CD8-positive, alpha-beta memory T cell (primary cell): ENCODE data around the gene PRSS57. TPM values are rescaled to one million over a fixed set of nuclear protein-coding genes. Genes with fewer than 3 reads are reported as not detected.
"Not testable (repeated sequence)": the region's sequence is repeated elsewhere in the genome, so short reads cannot be mapped to it uniquely, and the experiment has no call there.

Experiments used
- CTCF ChIA-PET: fragments of 350-600 bp; sonication (Branson Sonifier 250); formaldehyde crosslinking; loops from one replicate; lab custom pipeline; 2021; ENCODE audit warnings: antibody characterized with exemption; lab: Charles Lee
- POLR2A ChIA-PET: fragments of 350-600 bp; sonication (Branson Sonifier 250); formaldehyde crosslinking; loops from one replicate; lab custom pipeline; 2021; ENCODE audit warnings: antibody characterized with exemption; lab: Charles Lee
- DNase-seq, 5 donors: peaks; one replicate each; pipeline versions ENCODE4 v3.0.0 to v3.0.0-alpha.2; 2020 to 2022; ENCODE audit warnings: mixed read lengths in 1 of 5
- H3K27ac ChIP-seq: one replicate; pipeline ENCODE4 v1.7.0; 2013; ENCODE audit warnings: low read depth, mild to moderate bottlenecking, low read length, moderate library complexity
- H3K27me3 ChIP-seq: 2 replicates; pipeline ENCODE4 v1.7.0; 2013; ENCODE audit warnings: low read length, mild to moderate bottlenecking; ENCODE audit not compliant: insufficient read depth, poor library complexity, severe bottlenecking
- H3K36me3 ChIP-seq: 2 replicates; pipeline ENCODE4 v1.7.0; 2013; ENCODE audit warnings: mild to moderate bottlenecking, low read length, moderate library complexity; ENCODE audit not compliant: insufficient read depth
- H3K4me1 ChIP-seq: 2 replicates; pipeline ENCODE4 v1.7.0; 2013; ENCODE audit warnings: mild to moderate bottlenecking, low read length, moderate library complexity; ENCODE audit not compliant: insufficient read depth
- H3K4me3 ChIP-seq: 2 replicates; pipeline ENCODE4 v1.7.0; 2013; ENCODE audit warnings: mild to moderate bottlenecking, low read length
- H3K9me3 ChIP-seq: 2 replicates; pipeline ENCODE4 v1.7.0; 2013; ENCODE audit warnings: mild to moderate bottlenecking, low read length
- H3K27ac Mint-ChIP-seq, 8 donors: one replicate each; pipeline ENCODE4 v1.8.0; 2020 to 2021; ENCODE audit warnings: mixed read lengths in 8 of 8, mild to moderate bottlenecking in 6 of 8, inconsistent platforms in 3 of 8, moderate library complexity in 3 of 8
- H3K27me3 Mint-ChIP-seq, 2 donors: one replicate each; pipeline ENCODE4 v1.8.0; 2020 to 2021; ENCODE audit warnings: mixed read lengths in 2 of 2, mild to moderate bottlenecking in 1 of 2, moderate library complexity in 1 of 2
- H3K36me3 Mint-ChIP-seq, 3 donors: one replicate each; pipeline ENCODE4 v1.8.0; 2020 to 2021; ENCODE audit warnings: mixed read lengths in 3 of 3, inconsistent platforms in 1 of 3, mild to moderate bottlenecking in 1 of 3
- H3K4me1 Mint-ChIP-seq, 3 donors: one replicate each; pipeline ENCODE4 v1.8.0; 2020 to 2021; ENCODE audit warnings: mixed read lengths in 3 of 3, inconsistent platforms in 1 of 3, mild to moderate bottlenecking in 1 of 3
- H3K4me3 Mint-ChIP-seq, 7 donors: one replicate each; pipeline ENCODE4 v1.8.0; 2020 to 2021; ENCODE audit warnings: mixed read lengths in 7 of 7, mild to moderate bottlenecking in 6 of 7, moderate library complexity in 4 of 7, inconsistent platforms in 2 of 7
- H3K9me3 Mint-ChIP-seq, 5 donors: one replicate each; pipeline ENCODE4 v1.8.0; 2020 to 2022; ENCODE audit warnings: mixed read lengths in 5 of 5, mild to moderate bottlenecking in 3 of 5, moderate library complexity in 2 of 5, inconsistent platforms in 1 of 5
- polyA plus RNA-seq: library from polyadenylated mRNA; unstranded; fragments of 300-500 nt; fragmentation: Illumina TruSeq; gene quantifications from one replicate; pipeline ENCODE4 v1.2.3, GENCODE V29; 2021
- total RNA-seq, 2 experiments: library from RNA; stranded (reverse); gene quantifications; one replicate each; pipeline ENCODE4 v1.2.3, GENCODE V29; 2021

PRSS57 gene
- total RNA-seq, result not detected
- not detected for polyA plus RNA-seq

DNA sequence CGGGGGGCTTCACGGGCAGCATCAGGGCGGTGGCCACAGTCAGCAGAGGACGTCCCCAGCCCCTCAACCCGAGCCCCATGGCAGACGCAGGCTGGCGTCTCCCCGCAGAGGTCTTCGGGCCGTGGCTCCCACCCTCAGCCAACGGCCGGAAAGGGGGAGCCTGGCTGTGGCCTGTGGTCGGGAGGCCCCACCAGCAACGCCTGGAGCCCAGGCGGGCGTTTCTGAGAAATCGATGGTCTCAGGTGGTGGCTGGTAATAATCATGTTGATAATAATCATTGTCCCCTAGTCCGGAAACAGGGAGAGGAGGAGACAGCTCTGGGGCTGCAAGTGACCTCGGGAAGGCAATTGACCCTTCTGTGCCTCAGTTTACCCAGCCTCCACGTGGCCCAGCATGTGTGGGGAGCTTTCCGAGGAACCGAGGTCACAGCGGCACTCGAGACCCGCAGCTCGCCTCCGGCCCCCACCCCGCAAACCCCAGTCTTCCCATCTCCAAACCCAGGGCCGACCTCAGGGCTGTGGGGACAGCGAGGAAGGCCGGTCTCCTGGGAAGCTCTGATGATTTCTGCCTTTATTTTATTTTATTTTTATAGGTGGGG lies at the start of gene PRSS57:
PRSS57 (minus strand) TSS at position 101 of the 598 bp plus-strand sequence; CDS start at position 79, 22 bp downstream.
- Mint-ChIP-seq H3K4me3 (peak within 1 kb of the TSS in 2 of 7 donors; percentile 14 to 36), H3K9me3 (no peaks in the 10 kb centered on the region), H3K27ac (peak within 1 kb of the TSS in 1 of 8 donors; percentile 82), H3K4me1 (peaks cover 0 to 12% (median 2%) of the 10 kb centered on the region in 3 donors), H3K36me3 (no peaks in the 10 kb centered on the region), H3K27me3 (peaks cover 15 to 25% of the 10 kb centered on the region in 2 donors)
- Histone ChIP-seq H3K36me3 (no peaks in the 10 kb centered on the region), H3K27me3 (peaks cover 4% of the 10 kb centered on the region), H3K4me3 (no peak within 1 kb of the TSS), H3K27ac (no peak within 1 kb of the TSS), H3K4me1 (no peaks in the 10 kb centered on the region), H3K9me3 (no peaks in the 10 kb centered on the region)
- ChIA-PET CTCF (no interaction called here), POLR2A (no interaction called here)
- no peak for DNase-seq

DNA sequence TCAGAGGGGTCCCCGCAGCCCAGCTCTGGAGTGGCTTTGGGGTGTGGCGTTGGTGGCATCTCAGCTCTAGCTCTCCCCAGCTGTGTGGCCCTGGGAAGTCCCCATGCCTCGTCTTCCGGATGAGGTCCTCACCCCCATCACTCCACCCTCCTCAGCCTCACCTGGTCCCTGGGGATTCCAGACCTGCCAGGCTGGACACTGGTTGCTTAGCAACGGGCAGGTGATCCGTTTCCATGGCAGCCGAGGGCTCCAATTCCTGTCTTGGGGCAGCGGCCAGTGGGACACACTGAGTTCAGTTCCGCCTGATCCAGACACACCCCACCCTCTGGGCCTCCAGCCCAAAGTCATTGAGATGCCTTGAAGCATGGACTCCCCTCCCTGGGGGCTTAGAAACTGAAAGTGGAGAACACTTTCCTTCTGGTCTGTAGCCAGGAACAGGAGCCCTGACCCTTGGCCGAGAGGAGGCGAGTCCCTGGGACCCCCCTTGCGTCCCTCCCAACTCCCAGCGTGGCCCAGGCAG lies 48.0 kb upstream of the PRSS57 start:
- Histone ChIP-seq H3K36me3 (no peaks in the 10 kb centered on the region), H3K4me3 (no peak overlapping the region), H3K9me3 (no peaks in the 10 kb centered on the region), H3K27me3 (no peaks in the 10 kb centered on the region), H3K4me1 (no peaks in the 10 kb centered on the region), H3K27ac (no peak overlapping the region)
- Mint-ChIP-seq H3K9me3 (peaks cover 0 to 2% (median 2%) of the 10 kb centered on the region in 5 donors), H3K4me1 (no peaks in the 10 kb centered on the region), H3K27ac (no peak overlapping the region), H3K36me3 (no peaks in the 10 kb centered on the region), H3K27me3 (peaks cover 0 to 1% of the 10 kb centered on the region in 2 donors), H3K4me3 (no peak overlapping the region)
- ChIA-PET POLR2A (no interaction called here), CTCF (no interaction called here)
- DNase-seq, result no peak

DNA sequence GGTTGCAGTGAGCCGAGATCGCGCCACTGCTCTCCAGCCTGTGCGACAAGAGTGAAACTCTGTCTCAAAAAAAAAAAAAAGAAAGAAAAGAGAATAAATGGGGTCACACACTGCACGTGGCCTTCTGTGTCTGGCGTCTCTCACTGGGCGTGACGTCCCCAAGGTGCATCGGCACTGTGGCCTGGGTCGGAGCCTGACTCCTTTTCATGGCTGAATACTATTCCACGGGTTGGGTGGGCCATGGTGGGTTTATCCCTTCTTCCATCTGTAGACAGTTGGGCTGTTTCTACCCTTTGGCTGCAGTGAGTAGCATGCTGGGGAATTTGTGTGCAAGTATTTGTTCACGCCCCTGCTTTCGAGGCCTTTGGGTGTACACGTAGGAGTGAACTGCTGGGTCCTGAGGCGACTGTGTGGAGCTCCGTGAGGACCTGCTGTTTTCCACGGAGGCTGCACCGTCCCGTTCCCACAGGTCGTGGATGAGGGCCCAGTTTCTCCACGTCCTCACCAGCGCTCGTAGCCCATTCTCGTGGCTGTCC lies 47.4 kb upstream of the PRSS57 start:
- Histone ChIP-seq H3K4me1 (no peaks in the 10 kb centered on the region), H3K4me3 (no peak overlapping the region), H3K27ac (no peak overlapping the region), H3K9me3 (no peaks in the 10 kb centered on the region), H3K36me3 (no peaks in the 10 kb centered on the region), H3K27me3 (no peaks in the 10 kb centered on the region)
- ChIA-PET POLR2A (no interaction called here), CTCF (no interaction called here)
- Mint-ChIP-seq H3K27me3 (peaks cover 0 to 1% of the 10 kb centered on the region in 2 donors), H3K4me3 (no peak overlapping the region), H3K36me3 (no peaks in the 10 kb centered on the region), H3K9me3 (peaks cover 0 to 2% (median 2%) of the 10 kb centered on the region in 5 donors), H3K4me1 (no peaks in the 10 kb centered on the region), H3K27ac (no peak overlapping the region)
- no peak for DNase-seq

DNA sequence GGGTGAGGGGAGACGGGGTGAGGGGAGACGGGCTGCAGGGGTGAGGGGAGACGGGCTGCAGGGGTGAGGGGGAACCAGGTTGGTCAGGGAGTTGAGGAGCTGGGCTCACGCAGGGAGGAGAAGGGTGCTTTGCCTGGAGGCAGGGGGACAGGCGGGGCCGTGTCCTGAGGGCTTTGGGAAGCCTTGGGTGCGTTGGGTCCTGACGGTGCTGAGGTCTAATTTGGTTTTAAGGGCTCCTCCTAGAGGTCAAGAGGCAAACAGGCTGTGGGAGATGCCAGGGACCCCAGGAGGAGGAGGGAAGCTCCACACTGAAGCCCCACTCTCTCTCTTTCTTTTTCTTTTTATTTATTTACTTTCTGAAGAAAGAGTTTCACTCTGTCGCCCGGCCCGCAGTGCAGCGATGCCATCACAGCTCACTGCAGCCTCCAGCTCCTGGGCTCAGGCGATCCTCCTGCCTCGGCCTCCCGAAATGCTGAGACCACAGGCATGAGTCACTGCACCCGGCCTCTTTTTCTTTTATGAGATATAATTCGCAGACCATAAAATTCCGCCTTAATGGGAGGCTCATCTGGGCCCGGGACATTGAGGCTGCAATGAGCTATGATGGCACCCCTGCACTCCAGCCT lies 46.4 kb upstream of the PRSS57 start:
- H3K27ac ChIP-seq, result no peak overlapping the region
- Mint-ChIP-seq H3K4me3 (no peak overlapping the region), H3K9me3 (peaks cover 0 to 2% (median 2%) of the 10 kb centered on the region in 5 donors), H3K27me3 (peaks cover 1 to 4% of the 10 kb centered on the region in 2 donors), H3K36me3 (no peaks in the 10 kb centered on the region), H3K4me1 (no peaks in the 10 kb centered on the region), H3K27ac (peak overlapping the region in 1 of 8 donors; percentile 81)
- no peaks in the 10 kb centered on the region for H3K9me3 ChIP-seq
- ChIA-PET CTCF (no interaction called here), POLR2A (no interaction called here)
- no peaks in the 10 kb centered on the region for H3K36me3 ChIP-seq
- H3K4me3 ChIP-seq, result no peak overlapping the region
- H3K4me1 ChIP-seq, result no peaks in the 10 kb centered on the region
- no peak for DNase-seq
- no peaks in the 10 kb centered on the region for H3K27me3 ChIP-seq

DNA sequence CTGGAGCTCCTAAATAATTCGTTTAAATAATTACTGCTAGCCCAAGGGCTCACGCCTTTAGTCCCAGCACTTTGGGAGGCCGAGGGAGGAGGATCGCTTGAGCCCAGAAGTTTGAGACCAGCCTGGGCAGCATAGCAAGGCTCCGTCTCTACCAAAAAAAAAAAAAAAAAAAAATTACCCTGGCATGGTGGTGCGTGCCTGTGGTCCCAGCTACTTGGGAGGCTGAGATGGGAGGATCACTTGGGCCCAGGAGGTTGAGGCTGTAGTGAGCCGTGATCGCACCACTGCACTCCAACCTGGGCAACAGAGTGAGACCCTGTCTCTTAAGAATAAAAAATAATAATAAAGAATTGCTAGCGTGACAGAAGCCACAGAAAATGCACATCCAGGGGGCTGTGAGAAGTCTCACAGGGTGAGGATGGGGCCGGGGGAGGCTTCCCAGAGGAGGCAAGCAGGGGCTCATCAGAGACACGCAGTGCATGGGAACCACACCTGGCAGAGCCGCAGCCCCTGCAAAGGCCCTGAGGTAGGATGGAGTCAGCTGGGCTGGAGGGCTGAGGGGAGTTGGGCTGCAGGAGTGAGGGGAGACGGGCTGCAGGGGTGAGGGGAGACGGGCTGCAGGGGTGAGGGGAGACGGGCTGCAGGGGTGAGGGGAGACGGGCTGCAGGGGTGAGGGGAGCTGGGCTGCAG lies 45.7 kb upstream of the PRSS57 start:
- H3K4me3 ChIP-seq, H3K9me3 ChIP-seq, H3K27me3 ChIP-seq, H3K27ac Mint-ChIP-seq, H3K4me3 Mint-ChIP-seq, H3K36me3 ChIP-seq, H3K9me3 Mint-ChIP-seq, CTCF ChIA-PET, H3K27me3 Mint-ChIP-seq, H3K4me1 Mint-ChIP-seq, H3K4me1 ChIP-seq, H3K27ac ChIP-seq, DNase-seq, H3K36me3 Mint-ChIP-seq: not testable (repeated sequence)
- POLR2A ChIA-PET, result interaction anchor here (0.7 kb wide), 1 partner anchor 61 kb away, joined by 6 read pairs; no protein-coding TSS in a partner anchor

DNA sequence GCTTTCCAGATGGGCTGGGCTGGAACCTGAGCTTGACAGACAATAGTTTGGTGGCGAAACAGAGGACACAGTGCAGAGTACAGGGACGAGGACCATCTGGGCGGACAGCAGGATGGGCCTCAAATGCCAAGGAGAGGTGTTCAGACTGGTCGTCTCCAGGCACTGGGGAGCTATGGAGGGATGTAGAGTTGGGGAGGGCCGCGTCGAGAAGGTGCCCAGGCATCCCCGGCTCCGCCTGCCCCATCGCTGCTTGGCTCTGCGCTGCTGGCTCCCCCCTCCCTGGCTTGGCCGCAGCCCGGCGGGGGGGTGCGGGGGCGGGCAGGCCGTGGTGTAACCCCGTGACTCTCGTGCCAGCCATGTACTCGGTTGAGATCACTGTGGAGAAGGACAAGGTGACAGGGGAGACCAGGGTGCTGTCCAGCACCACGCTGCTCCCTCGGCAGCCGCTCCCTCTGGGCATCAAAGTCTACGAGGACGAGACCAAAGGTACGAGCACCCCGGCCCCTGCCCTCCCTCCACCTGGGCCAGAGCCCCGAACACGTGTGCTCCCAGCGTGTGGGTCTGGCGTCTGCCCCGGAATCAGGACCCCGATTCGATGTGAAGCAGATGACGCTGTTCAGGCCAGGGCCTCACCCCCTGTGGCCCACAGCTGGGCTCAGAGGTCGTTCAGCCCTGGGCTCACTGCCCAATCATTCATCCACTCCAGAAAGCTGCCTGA lies 44.9 kb upstream of the PRSS57 start:
- CTCF ChIA-PET, result interaction anchor here (3.3 kb wide), 1 partner anchor 155 kb away, joined by 11 read pairs; no protein-coding TSS in a partner anchor
- Histone ChIP-seq H3K36me3 (no peaks in the 10 kb centered on the region), H3K4me1 (no peaks in the 10 kb centered on the region), H3K27me3 (no peaks in the 10 kb centered on the region), H3K27ac (no peak overlapping the region), H3K4me3 (no peak overlapping the region), H3K9me3 (no peaks in the 10 kb centered on the region)
- H3K27ac Mint-ChIP-seq, result peak overlapping the region in 1 of 8 donors; percentile 69
- H3K4me3 Mint-ChIP-seq, result no peak overlapping the region
- H3K27me3 Mint-ChIP-seq, result peaks cover 1 to 4% of the 10 kb centered on the region in 2 donors
- POLR2A ChIA-PET, result interaction anchor here (0.7 kb wide), 1 partner anchor 60 kb away, joined by 6 read pairs; no protein-coding TSS in a partner anchor
- peaks cover 0 to 2% (median 2%) of the 10 kb centered on the region in 5 donors for H3K9me3 Mint-ChIP-seq
- no peaks in the 10 kb centered on the region for H3K36me3 Mint-ChIP-seq
- no peaks in the 10 kb centered on the region for H3K4me1 Mint-ChIP-seq
- no peak for DNase-seq

DNA sequence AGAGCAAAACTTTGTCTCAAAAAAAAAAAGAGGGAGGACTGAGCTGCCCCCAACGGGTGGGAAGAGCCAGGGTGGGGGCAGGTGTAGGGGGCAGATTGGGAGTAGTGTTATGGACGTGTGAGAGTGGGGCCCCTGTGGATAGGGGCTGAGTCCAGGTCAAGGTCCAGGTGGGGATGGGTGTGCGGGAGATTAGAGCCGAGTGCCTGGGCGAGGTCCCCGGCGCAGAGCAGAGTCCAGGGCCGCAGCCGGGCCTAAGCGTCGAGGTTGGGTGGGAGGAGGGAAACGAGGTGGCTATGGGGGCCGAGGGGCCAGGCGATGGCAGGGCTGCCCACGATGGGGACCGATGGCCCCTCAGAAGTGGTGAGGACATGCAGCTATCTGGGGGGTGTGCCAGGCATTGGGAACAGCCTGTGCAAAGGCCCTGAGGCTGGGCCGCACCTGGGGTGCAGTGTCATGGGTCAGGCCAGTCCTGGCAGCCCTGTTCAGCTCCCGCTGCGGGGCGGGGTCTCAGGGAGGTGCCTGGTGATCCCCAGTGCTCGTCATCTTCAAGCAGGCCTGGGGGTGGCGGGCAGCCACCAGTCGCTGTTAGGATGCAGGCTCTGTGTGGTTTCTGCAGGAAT lies 43.4 kb upstream of the PRSS57 start:
- Mint-ChIP-seq H3K4me3 (no peak overlapping the region), H3K27ac (no peak overlapping the region), H3K36me3 (no peaks in the 10 kb centered on the region), H3K9me3 (peaks cover 0 to 2% (median 1%) of the 10 kb centered on the region in 5 donors), H3K27me3 (peaks cover 4% of the 10 kb centered on the region in 2 donors), H3K4me1 (peaks cover 4 to 5% (median 4%) of the 10 kb centered on the region in 3 donors)
- POLR2A ChIA-PET, result no interaction called here
- H3K4me3 ChIP-seq, result no peak overlapping the region
- no peaks in the 10 kb centered on the region for H3K9me3 ChIP-seq
- H3K36me3 ChIP-seq, result no peaks in the 10 kb centered on the region
- no peaks in the 10 kb centered on the region for H3K4me1 ChIP-seq
- CTCF ChIA-PET, result interaction anchor here (0.6 to 3.3 kb wide), 2 partner anchors 154 to 184 kb away, joined by 3 to 11 read pairs; no protein-coding TSS in a partner anchor
- H3K27me3 ChIP-seq, result no peaks in the 10 kb centered on the region
- no peak for DNase-seq
- H3K27ac ChIP-seq, result no peak overlapping the region
